IMR-90 (cell line): Measurements from ENCODE around the gene NT5C3A. TPM values are rescaled to one million over a fixed set of nuclear protein-coding genes. Genes with fewer than 3 reads are reported as not detected.
"Not testable (repeated sequence)": the region's sequence is repeated elsewhere in the genome, so short reads cannot be mapped to it uniquely, and the experiment has no call there.

Source experiments
- ATAC-seq: fragments of 200-7000 bp; cut with Tn5 transposase; 2 replicates; pipeline ENCODE4 v1.9.1; 2020; ENCODE audit warnings: low read depth, mild to moderate bottlenecking, moderate library complexity
- BruUV-seq: library from RNA; stranded (reverse); fragments of 400-500 nt; replicated peaks from 2 replicates; lab custom pipeline; 2021; lab: Mats Ljungman, UMichigan
- CTCF ChIA-PET: fragments of 300-600 bp; formaldehyde crosslinking; extraction: SDS; loops from one replicate; lab custom pipeline; 2021; ENCODE audit warnings: antibody characterized with exemption; lab: Yijun Ruan, JAX
- POLR2A ChIA-PET: fragments of 300-600 bp; sonication (Branson Sonifier 250); formaldehyde crosslinking; loops from one replicate; lab custom pipeline; 2022; ENCODE audit warnings: antibody characterized with exemption; ENCODE audit not compliant: unreplicated experiment; lab: Charles Lee
- DNase-seq: peaks from one replicate; pipeline ENCODE4 v3.0.0; 2013
- H2AFZ ChIP-seq: replicated peaks from 2 replicates; pipeline ENCODE3; 2013; ENCODE audit warnings: low read length, mild to moderate bottlenecking; ENCODE audit not compliant: poor library complexity
- H2AK5ac ChIP-seq: 2 replicates; pipeline ENCODE4 v1.6.1; 2013; ENCODE audit warnings: low read depth, low read length, inconsistent platforms
- H2AK9ac ChIP-seq: replicated peaks from 2 replicates; pipeline ENCODE3; 2013; ENCODE audit warnings: mild to moderate bottlenecking, low read depth, low read length, moderate library complexity; ENCODE audit not compliant: poor library complexity
- H2BK120ac ChIP-seq: 2 replicates; pipeline ENCODE4 v1.6.1; 2013; ENCODE audit warnings: low read depth, low read length, inconsistent platforms
- H2BK15ac ChIP-seq: 3 replicates; pipeline ENCODE4 v1.6.1; 2013; ENCODE audit warnings: low read depth, low read length, inconsistent platforms
- H2BK20ac ChIP-seq: 2 replicates; pipeline ENCODE4 v1.6.1; 2013; ENCODE audit warnings: low read depth, mild to moderate bottlenecking, inconsistent platforms, low read length, moderate library complexity
- H2BK5ac ChIP-seq: 2 replicates; pipeline ENCODE4 v1.6.1; 2013; ENCODE audit warnings: mild to moderate bottlenecking, low read depth, low read length, inconsistent platforms; ENCODE audit not compliant: poor library complexity, severe bottlenecking
- H3K14ac ChIP-seq: replicated peaks from 2 replicates; pipeline ENCODE4 v1.6.1; 2013; ENCODE audit warnings: low read depth, low read length, inconsistent platforms
- H3K18ac ChIP-seq: 2 replicates; pipeline ENCODE4 v1.6.1; 2013; ENCODE audit warnings: low read depth, low read length, control low read depth
- H3K23ac ChIP-seq: 2 replicates; pipeline ENCODE4 v1.6.1; 2013; ENCODE audit warnings: low read depth, low read length, inconsistent platforms
- H3K27ac ChIP-seq: 2 replicates; pipeline ENCODE4 v1.5.1; 2013; ENCODE audit warnings: mild to moderate bottlenecking, control low read depth, low read length; ENCODE audit not compliant: insufficient read depth
- H3K27me3 ChIP-seq: 2 replicates; pipeline ENCODE4 v1.6.1; 2013; ENCODE audit warnings: low read length; ENCODE audit not compliant: control insufficient read depth, insufficient read depth
- H3K36me3 ChIP-seq: 2 replicates; pipeline ENCODE4 v1.6.1; 2013; ENCODE audit warnings: low read length, mixed read lengths; ENCODE audit not compliant: control insufficient read depth, insufficient read depth
- H3K4ac ChIP-seq: 2 replicates; pipeline ENCODE4 v1.6.1; 2013; ENCODE audit warnings: low read depth, low read length, inconsistent platforms
- H3K4me1 ChIP-seq: 2 replicates; pipeline ENCODE4 v1.6.1; 2013; ENCODE audit warnings: low read length, mixed read lengths; ENCODE audit not compliant: control insufficient read depth, insufficient read depth
- H3K4me2 ChIP-seq: 2 replicates; pipeline ENCODE4 v1.6.1; 2013; ENCODE audit warnings: low read depth, mild to moderate bottlenecking, control low read depth, low read length, moderate library complexity
- H3K4me3 ChIP-seq: 2 replicates; pipeline ENCODE4 v1.5.1; 2013; ENCODE audit warnings: low read depth, mild to moderate bottlenecking, control low read depth, low read length, moderate library complexity; ENCODE audit not compliant: insufficient read depth
- H3K56ac ChIP-seq: 2 replicates; pipeline ENCODE4 v1.6.1; 2013; ENCODE audit warnings: low read length, inconsistent platforms; ENCODE audit not compliant: insufficient read depth; ENCODE audit errors: extremely low read depth
- H3K79me1 ChIP-seq, 2 experiments: 2 replicates each; pipeline ENCODE4 v1.6.1; 2013; ENCODE audit warnings: low read length in 2 of 2, inconsistent platforms in 1 of 2, low read depth in 1 of 2
- H3K9ac ChIP-seq: 2 replicates; pipeline ENCODE4 v1.6.1; 2013; ENCODE audit warnings: low read depth, low read length, control low read depth
- H3K9me1 ChIP-seq: 2 replicates; pipeline ENCODE4 v1.6.1; 2013; ENCODE audit warnings: low read length, inconsistent platforms; ENCODE audit not compliant: insufficient read depth
- H3K9me3 ChIP-seq: 2 replicates; pipeline ENCODE4 v1.6.1; 2013; ENCODE audit warnings: low read length; ENCODE audit not compliant: control insufficient read depth, insufficient read depth
- H4K20me1 ChIP-seq: 2 replicates; pipeline ENCODE4 v1.6.1; 2013; ENCODE audit warnings: low read length, inconsistent platforms; ENCODE audit not compliant: insufficient read depth
- H4K5ac ChIP-seq: 2 replicates; pipeline ENCODE4 v1.6.1; 2013; ENCODE audit warnings: mild to moderate bottlenecking, low read depth, low read length, control low read depth
- H4K8ac ChIP-seq, 2 experiments: 2 replicates each; pipeline ENCODE4 v1.6.1; 2013; ENCODE audit warnings: low read depth in 2 of 2, low read length in 2 of 2, control low read depth in 1 of 2, inconsistent platforms in 1 of 2
- H4K91ac ChIP-seq: 2 replicates; pipeline ENCODE4 v1.6.1; 2013; ENCODE audit warnings: low read depth, low read length, inconsistent platforms; ENCODE audit not compliant: insufficient read depth
- WGBS, 2 experiments: methylation state at CpG; one replicate each; pipeline versions ENCODE4 v1.1.5 to v1.1.7; 2013; ENCODE audit warnings: missing lambda C conversion rate in 2 of 2; ENCODE audit not compliant: insufficient read length in 1 of 2; ENCODE audit errors: extremely low coverage in 2 of 2; 5-methylcytosine and 5-hydroxymethylcytosine counted together
- dilution Hi-C: fragments of 300-500 bp; cut with HindIII; formaldehyde crosslinking; loops from one replicate; pipeline ENCODE4 v1.14.3; 2018; ENCODE audit warnings: low sequenced_read_pairs; ENCODE audit not compliant: unreplicated experiment
- in situ Hi-C: fragments of 300-500 bp; cut with MboI; formaldehyde crosslinking; loops from 3 replicates; pipeline ENCODE4 v1.14.3; 2019; ENCODE audit warnings: low sequenced_read_pairs, inconsistent platforms, mixed read lengths
- intact Hi-C: fragments of 100-400 bp; cut with micrococcal nuclease; formaldehyde crosslinking; loops from 2 replicates; pipeline ENCODE4 v1.10.0; 2022
- polyA plus RNA-seq, 3 experiments: library from polyadenylated mRNA; depleted of rRNA; stranded (reverse); fragments of >200 nt; gene quantifications; 2 replicates each; pipeline ENCODE4 v1.2.3, GENCODE V29; 2012; ENCODE audit warnings: low replicate concordance in 1 of 3
- total RNA-seq: library from RNA; depleted of rRNA; stranded (reverse); fragments of >200 nt; gene quantifications from 2 replicates; pipeline ENCODE4 v1.2.3, GENCODE V29; 2012

Gene NT5C3A
- total and polyA plus RNA-seq, 2 of the 4 experiments (the other 2 are of a cell fraction) = 11.3 to 12.2 TPM

DNA sequence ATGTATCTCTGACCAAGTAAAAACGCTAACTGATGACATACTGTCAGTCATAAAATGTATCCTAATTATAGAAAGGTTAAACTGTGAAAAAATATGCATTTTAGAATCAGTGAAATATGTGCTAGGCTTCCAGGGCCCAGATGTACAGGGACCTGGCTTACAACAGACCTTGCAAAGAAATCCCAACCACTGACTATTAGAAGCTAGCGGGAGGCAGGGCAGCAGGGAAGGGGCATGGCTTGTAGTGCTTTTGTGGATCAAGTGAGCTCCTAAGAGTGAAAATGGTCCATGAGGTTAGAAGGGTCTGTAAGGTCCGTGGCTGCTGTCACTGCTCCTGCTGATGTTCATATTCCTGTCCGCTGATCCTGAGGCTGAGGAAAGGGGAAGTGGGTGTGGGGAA lies 64.6 kb downstream of the NT5C3A start:
- H2AFZ ChIP-seq, POLR2A ChIA-PET, BruUV-seq, in situ Hi-C loops, H3K4me3 ChIP-seq, dilution Hi-C loops, H3K27me3 ChIP-seq, H3K4me1 ChIP-seq, H3K9me3 ChIP-seq, H3K79me1 ChIP-seq, DNase-seq, H4K20me1 ChIP-seq, H2BK15ac ChIP-seq, H2AK9ac ChIP-seq, H3K14ac ChIP-seq, CTCF ChIA-PET, H3K9me1 ChIP-seq, intact Hi-C loops, H2BK20ac ChIP-seq, H3K23ac ChIP-seq, H3K9ac ChIP-seq, H4K91ac ChIP-seq, H3K36me3 ChIP-seq, H2AK5ac ChIP-seq: not testable (repeated sequence)
- Histone ChIP-seq H4K5ac (peak overlapping the region; percentile 35; the same call in 1 of the 2 replicates), H3K4ac (peak overlapping the region; percentile 85; the same call in 1 of the 2 replicates), H2BK5ac (peak overlapping the region; percentile 59), H3K27ac (peak overlapping the region; percentile 64; the same call in 1 of the 2 replicates), H3K4me2 (peak overlapping the region; percentile 13; the same call in 1 of the 2 replicates), H3K18ac (peak overlapping the region; percentile 42; the same call in 1 of the 2 replicates), H3K56ac (0 out of 2 replicates have a peak overlapping the region, but pooled peaks have one; percentile 30), H4K8ac (peak overlapping the region in 1 of 2 experiments; percentile 54; a peak in 3 of 4 replicates), H2BK120ac (peak overlapping the region; percentile 56; the same call in 1 of the 2 replicates)
- ATAC-seq = peak; percentile 59; the same call in 1 of the 2 replicates
- WGBS, 2 experiments = no CpG with 5 or more reads among the region's 4 CpGs

DNA sequence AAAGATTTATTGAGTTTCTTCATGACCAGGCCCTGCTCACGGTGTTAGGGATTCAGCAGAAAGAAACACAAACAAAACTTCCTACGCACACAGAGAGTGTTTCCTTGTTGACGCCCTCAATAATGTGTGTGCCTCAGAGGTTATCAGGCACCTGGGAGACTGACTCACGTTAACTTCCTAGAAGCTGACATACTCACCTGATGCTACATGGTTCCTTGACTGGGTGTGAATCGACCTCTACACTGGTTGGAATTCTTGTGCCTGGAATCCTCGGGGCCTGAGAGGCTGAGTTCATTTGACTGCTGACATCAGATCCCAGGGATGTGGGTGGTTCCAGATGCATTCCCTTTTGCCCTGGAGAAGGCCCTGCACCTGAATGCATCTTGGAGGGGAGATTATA lies 69.8 kb downstream of the NT5C3A start:
- ATAC-seq, H3K56ac ChIP-seq, H3K36me3 ChIP-seq, in situ Hi-C loops, CTCF ChIA-PET, H3K4me1 ChIP-seq, H3K18ac ChIP-seq, H3K23ac ChIP-seq, POLR2A ChIA-PET, H3K9me3 ChIP-seq, H3K4ac ChIP-seq, H2BK15ac ChIP-seq, H3K9ac ChIP-seq, H2BK20ac ChIP-seq, H4K5ac ChIP-seq, H4K20me1 ChIP-seq, H3K4me2 ChIP-seq, DNase-seq, intact Hi-C loops, H2BK5ac ChIP-seq, H3K27me3 ChIP-seq, H2AK5ac ChIP-seq, H2BK120ac ChIP-seq, BruUV-seq, H3K27ac ChIP-seq, H4K91ac ChIP-seq, H3K4me3 ChIP-seq, H3K14ac ChIP-seq, H3K79me1 ChIP-seq, H2AFZ ChIP-seq, H3K9me1 ChIP-seq, H2AK9ac ChIP-seq, dilution Hi-C loops, H4K8ac ChIP-seq: not testable (repeated sequence)
- WGBS, 2 experiments = no CpG with 5 or more reads among the region's 6 CpGs
